GM06990 (cell line): Measurements from ENCODE around the gene RC3H1.
"Not testable (repeated sequence)": the region's sequence is repeated elsewhere in the genome, so short reads cannot be mapped to it uniquely, and the experiment has no call there.

Source experiments
- DNase-seq: peaks from one replicate; pipeline ENCODE4 v3.0.0-alpha.2; 2011; ENCODE audit not compliant: insufficient read length; ENCODE audit errors: extremely low read depth
- H3K27me3 ChIP-seq: replicated peaks from 2 replicates; pipeline ENCODE4 v1.6.0; 2011; ENCODE audit warnings: low read length; ENCODE audit not compliant: control insufficient read depth, insufficient read depth
- H3K36me3 ChIP-seq: 2 replicates; pipeline ENCODE4 v1.5.1; 2011; ENCODE audit warnings: low read length; ENCODE audit not compliant: control insufficient read depth, insufficient read depth
- H3K4me3 ChIP-seq: replicated peaks from 2 replicates; pipeline ENCODE4 v1.5.1; 2011; ENCODE audit warnings: low read depth, mild to moderate bottlenecking, control low read depth, low read length
- CTCF ChIP-seq: IDR thresholded peaks from 2 replicates; pipeline ENCODE4 v1.5.1; 2011; ENCODE audit warnings: low read length, control low read depth, mild to moderate bottlenecking, inconsistent platforms; ENCODE audit not compliant: insufficient read depth, poor library complexity, severe bottlenecking

RC3H1 gene

GRCh38 chr1:174022080-174022975, at the start of gene RC3H1:
RC3H1 (minus strand) TSS chr1:174022357; CDS start chr1:173992985, 29,372 bp downstream.
- Histone ChIP-seq H3K4me3 (peak within 1 kb of the TSS; percentile 90), H3K27me3 (no peaks in the 10 kb centered on the region), H3K36me3 (no peaks in the 10 kb centered on the region)
- no peak for TF ChIP-seq CTCF
- DNase-seq, result peak; percentile 92

GRCh38 chr1:174070614-174071013, 48.5 kb upstream of the RC3H1 start:
- DNase-seq, result no peak
- Histone ChIP-seq H3K27me3 (no peaks in the 10 kb centered on the region), H3K4me3 (no peak overlapping the region), H3K36me3 (no peaks in the 10 kb centered on the region)
- TF ChIP-seq CTCF, result no peak

GRCh38 chr1:174068000-174068399, 45.8 kb upstream of the RC3H1 start:
- no peak for TF ChIP-seq CTCF
- no peaks in the 10 kb centered on the region for H3K36me3 ChIP-seq
- DNase-seq, result no peak
- H3K4me3 ChIP-seq, result no peak overlapping the region
- no peaks in the 10 kb centered on the region for H3K27me3 ChIP-seq

- no peak for DNase-seq
- Histone ChIP-seq H3K27me3 (no peaks in the 10 kb centered on the region), H3K4me3 (no peak overlapping the region), H3K36me3 (no peaks in the 10 kb centered on the region)
- TF ChIP-seq CTCF, result no peak
Measured at GRCh38 chr1:174060090-174060489, 37.9 kb upstream of the RC3H1 start.

- no peak for TF ChIP-seq CTCF
- H3K4me3 ChIP-seq, result no peak overlapping the region
- DNase-seq, result no peak
- no peaks in the 10 kb centered on the region for H3K36me3 ChIP-seq
- no peaks in the 10 kb centered on the region for H3K27me3 ChIP-seq
Measured at GRCh38 chr1:174058624-174059023, 36.5 kb upstream of the RC3H1 start.

GRCh38 chr1:174056609-174057008, 34.5 kb upstream of the RC3H1 start:
- not testable (repeated sequence) for H3K27me3 ChIP-seq, H3K4me3 ChIP-seq, H3K36me3 ChIP-seq, DNase-seq

GRCh38 chr1:174055797-174056196, 33.6 kb upstream of the RC3H1 start:
- H3K36me3 ChIP-seq, DNase-seq, H3K4me3 ChIP-seq, H3K27me3 ChIP-seq: not testable (repeated sequence)
